DND-41 (cell line): ENCODE data around the gene THOC5.

ENCODE experiments used
- ATAC-seq: fragments of 200-7000 bp; cut with Tn5 transposase; 3 replicates; pipeline ENCODE4 v1.9.1; 2021; ENCODE audit warnings: low read depth; ENCODE audit not compliant: insufficient read depth
- DNase-seq: peaks from one replicate; pipeline ENCODE4 v3.0.0-alpha.2; 2020
- H2AFZ ChIP-seq: 2 replicates; pipeline ENCODE4 v1.6.0; 2012; ENCODE audit warnings: low read depth, low read length
- H3K27ac ChIP-seq: 2 replicates; pipeline ENCODE4 v1.5.1; 2012; ENCODE audit warnings: low read length, inconsistent platforms
- H3K27me3 ChIP-seq: fragments of 200-600 bp; sonication (generic); 2 replicates; pipeline ENCODE4 v1.6.0; 2012; ENCODE audit warnings: low read length, mild to moderate bottlenecking, inconsistent platforms; ENCODE audit not compliant: insufficient read depth, poor library complexity
- H3K36me3 ChIP-seq: 2 replicates; pipeline ENCODE4 v1.5.1; 2012; ENCODE audit warnings: low read length, inconsistent platforms; ENCODE audit not compliant: insufficient read depth
- H3K4me1 ChIP-seq: 2 replicates; pipeline ENCODE4 v1.5.1; 2012; ENCODE audit warnings: mild to moderate bottlenecking, low read length; ENCODE audit not compliant: insufficient read depth
- H3K4me2 ChIP-seq: 2 replicates; pipeline ENCODE4 v1.6.0; 2012; ENCODE audit warnings: mild to moderate bottlenecking, moderate library complexity, low read length, inconsistent platforms; ENCODE audit not compliant: insufficient read depth
- H3K4me3 ChIP-seq, 2 experiments: fragments of 200-600 bp in 1 of 2; shearing (Covaris generic) in 1 of 2; 2 replicates each; pipeline ENCODE4 v1.5.1; 2012 to 2016; ENCODE audit warnings: inconsistent platforms in 2 of 2, low read length in 2 of 2, mild to moderate bottlenecking in 2 of 2, low read depth in 1 of 2, moderate library complexity in 1 of 2
- H3K79me2 ChIP-seq: 2 replicates; pipeline ENCODE4 v1.6.0; 2012; ENCODE audit warnings: low read length, inconsistent platforms; ENCODE audit not compliant: insufficient read depth
- H3K9ac ChIP-seq: 2 replicates; pipeline ENCODE4 v1.6.0; 2012; ENCODE audit warnings: low read depth, mild to moderate bottlenecking, inconsistent platforms, low read length, moderate library complexity
- H3K9me3 ChIP-seq: 2 replicates; pipeline ENCODE4 v1.5.1; 2012; ENCODE audit warnings: low read length, moderate library complexity, mild to moderate bottlenecking, inconsistent platforms; ENCODE audit not compliant: insufficient read depth, severe bottlenecking
- H4K20me1 ChIP-seq: 2 replicates; pipeline ENCODE4 v1.6.0; 2012; ENCODE audit warnings: low read length; ENCODE audit not compliant: insufficient read depth
- CTCF ChIP-seq: IDR thresholded peaks from 2 replicates; pipeline ENCODE4 v1.5.1; 2012; ENCODE audit warnings: borderline replicate concordance, low read length, moderate library complexity, mild to moderate bottlenecking; ENCODE audit not compliant: poor library complexity, severe bottlenecking; ENCODE audit errors: extremely low read depth
- EZH2 ChIP-seq: IDR thresholded peaks from 3 replicates; pipeline ENCODE4 v1.6.1; 2012; ENCODE audit warnings: borderline replicate concordance, low read depth, mild to moderate bottlenecking, moderate library complexity, low read length, inconsistent platforms; ENCODE audit not compliant: severe bottlenecking

THOC5 gene

GRCh38 chr22:29458551-29458950 lies 95.0 kb downstream of the THOC5 start:
- Histone ChIP-seq H3K79me2 (no peaks in the 10 kb centered on the region), H3K9ac (no peak overlapping the region), H3K27ac (no peak overlapping the region), H3K9me3 (no peaks in the 10 kb centered on the region), H3K36me3 (no peaks in the 10 kb centered on the region), H3K4me1 (no peaks in the 10 kb centered on the region), H4K20me1 (no peaks in the 10 kb centered on the region), H3K27me3 (no peaks in the 10 kb centered on the region), H3K4me3 (no peak overlapping the region), H2AFZ (no peak overlapping the region), H3K4me2 (no peak overlapping the region)
- no peak for DNase-seq
- no peak for ATAC-seq
- TF ChIP-seq EZH2 (no peak), CTCF (no peak)

DNA sequence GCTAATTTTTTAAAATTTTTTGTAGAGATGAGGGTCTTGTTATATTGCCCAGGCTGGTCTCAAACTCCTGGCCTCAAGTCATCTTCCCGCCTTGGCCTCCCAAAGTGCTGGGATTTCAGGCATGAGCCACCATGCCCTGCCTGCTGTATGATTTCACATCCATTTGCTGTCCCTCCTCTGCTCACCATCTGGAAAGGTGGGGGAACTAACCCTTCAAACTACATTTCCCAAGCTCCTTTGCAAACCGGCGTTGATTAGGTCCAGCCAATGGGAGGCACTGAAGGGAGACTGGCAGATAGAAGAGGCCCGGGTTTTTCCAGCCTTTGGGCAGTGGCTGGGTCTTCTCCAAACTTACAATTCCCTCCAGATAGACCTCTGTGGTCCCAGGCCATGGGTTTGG lies 95.8 kb downstream of the THOC5 start:
- peak overlapping the region; percentile 25; the same call in 1 of the 2 replicates for H2AFZ ChIP-seq
- no peak overlapping the region for H3K27ac ChIP-seq
- no peaks in the 10 kb centered on the region for H3K4me1 ChIP-seq
- no peak for TF ChIP-seq CTCF
- H3K4me3 ChIP-seq = no peak overlapping the region
- no peaks in the 10 kb centered on the region for H3K36me3 ChIP-seq
- no peaks in the 10 kb centered on the region for H4K20me1 ChIP-seq
- ATAC-seq (peak; percentile 64; the same call in 2 of the 3 replicates), DNase-seq (peak; percentile 16)
- H3K27me3 ChIP-seq = no peaks in the 10 kb centered on the region
- H3K79me2 ChIP-seq = no peaks in the 10 kb centered on the region
- H3K4me2 ChIP-seq = no peak overlapping the region
- no peaks in the 10 kb centered on the region for H3K9me3 ChIP-seq
- no peak overlapping the region for H3K9ac ChIP-seq

DNA sequence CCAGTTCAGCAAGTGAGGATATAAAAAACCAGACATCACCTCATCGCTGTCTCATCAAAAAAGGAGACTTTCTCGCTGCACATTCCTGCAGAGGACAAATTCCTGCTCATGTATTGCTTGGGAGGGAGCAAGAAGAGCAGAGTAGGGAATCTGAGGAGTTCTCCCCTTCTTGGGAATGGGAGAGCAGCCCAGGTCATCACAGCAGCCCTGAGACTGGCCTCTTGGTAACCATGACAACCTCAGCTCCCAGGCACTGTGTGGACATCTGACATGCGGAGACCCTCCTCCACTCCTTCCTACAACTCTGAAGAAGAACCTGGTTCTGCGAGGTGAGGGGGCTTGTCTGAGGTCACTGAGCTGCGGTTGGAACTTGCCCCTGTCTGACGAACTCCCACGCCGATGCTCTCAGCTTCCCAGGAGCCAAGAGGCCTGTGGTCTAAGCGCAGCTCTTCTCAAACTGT lies 97.3 kb downstream of the THOC5 start:
- no peak overlapping the region for H3K4me2 ChIP-seq
- H2AFZ ChIP-seq = no peak overlapping the region
- H3K9ac ChIP-seq = no peak overlapping the region
- H3K4me3 ChIP-seq = no peak overlapping the region
- no peaks in the 10 kb centered on the region for H3K27me3 ChIP-seq
- ATAC-seq = no peak
- H3K27ac ChIP-seq = no peak overlapping the region
- H3K36me3 ChIP-seq = no peaks in the 10 kb centered on the region
- H3K9me3 ChIP-seq = no peaks in the 10 kb centered on the region
- no peaks in the 10 kb centered on the region for H3K4me1 ChIP-seq
- no peaks in the 10 kb centered on the region for H4K20me1 ChIP-seq
- DNase-seq = no peak
- no peaks in the 10 kb centered on the region for H3K79me2 ChIP-seq
- no peak for TF ChIP-seq CTCF
- TF ChIP-seq EZH2 = no peak
